NCI-H2029 treated with DMSO at 0.1 percent for 48 hours (cell line): ENCODE results near the gene TXLNG.

ENCODE experiments used
- DNase-seq: peaks from one replicate; lab custom pipeline; 2025; lab: John Stamatoyannopoulos, UW

TXLNG gene

DNA sequence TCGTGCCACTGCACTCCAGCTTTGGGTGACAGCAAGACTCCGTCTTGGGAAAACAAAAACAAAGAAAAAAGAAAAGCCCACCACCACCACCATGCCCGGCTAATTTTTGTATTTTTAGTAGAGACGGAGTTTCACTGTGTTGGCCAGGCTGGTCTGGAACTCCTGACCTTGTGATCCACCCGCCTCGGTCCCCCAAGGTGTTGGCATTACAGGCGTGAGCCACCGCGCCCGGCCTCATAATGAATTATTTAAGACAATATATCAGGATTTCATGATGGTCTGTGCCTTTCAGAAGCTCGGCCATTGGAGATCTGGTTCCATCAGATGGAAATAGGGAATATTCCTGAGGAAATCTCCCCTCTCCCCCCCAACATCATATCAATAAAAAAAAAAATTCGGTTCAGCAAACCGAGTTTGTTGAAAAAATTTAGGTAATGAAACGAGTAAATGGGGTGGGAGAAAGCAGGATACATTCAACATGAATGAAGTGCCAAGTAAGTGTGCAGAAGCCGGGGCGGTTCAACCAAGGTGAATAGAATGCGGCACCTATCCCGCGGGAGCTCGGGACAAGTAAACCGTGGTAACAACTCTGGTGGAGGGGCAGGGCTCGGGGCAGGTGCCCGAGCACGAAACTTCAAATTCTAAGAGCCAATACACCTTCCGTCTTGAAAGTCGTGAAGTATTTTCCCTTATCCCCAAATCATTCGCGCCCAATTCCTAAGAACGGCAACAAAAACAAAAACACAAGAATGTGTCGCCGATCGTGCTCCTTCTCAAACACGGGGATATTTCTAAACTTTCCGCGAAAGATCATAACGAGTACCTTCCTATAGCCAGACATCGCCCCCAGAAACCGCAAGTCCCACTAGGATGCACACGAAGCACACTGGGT, 773 bp upstream of the TXLNG start:
- no peak for DNase-seq

DNA sequence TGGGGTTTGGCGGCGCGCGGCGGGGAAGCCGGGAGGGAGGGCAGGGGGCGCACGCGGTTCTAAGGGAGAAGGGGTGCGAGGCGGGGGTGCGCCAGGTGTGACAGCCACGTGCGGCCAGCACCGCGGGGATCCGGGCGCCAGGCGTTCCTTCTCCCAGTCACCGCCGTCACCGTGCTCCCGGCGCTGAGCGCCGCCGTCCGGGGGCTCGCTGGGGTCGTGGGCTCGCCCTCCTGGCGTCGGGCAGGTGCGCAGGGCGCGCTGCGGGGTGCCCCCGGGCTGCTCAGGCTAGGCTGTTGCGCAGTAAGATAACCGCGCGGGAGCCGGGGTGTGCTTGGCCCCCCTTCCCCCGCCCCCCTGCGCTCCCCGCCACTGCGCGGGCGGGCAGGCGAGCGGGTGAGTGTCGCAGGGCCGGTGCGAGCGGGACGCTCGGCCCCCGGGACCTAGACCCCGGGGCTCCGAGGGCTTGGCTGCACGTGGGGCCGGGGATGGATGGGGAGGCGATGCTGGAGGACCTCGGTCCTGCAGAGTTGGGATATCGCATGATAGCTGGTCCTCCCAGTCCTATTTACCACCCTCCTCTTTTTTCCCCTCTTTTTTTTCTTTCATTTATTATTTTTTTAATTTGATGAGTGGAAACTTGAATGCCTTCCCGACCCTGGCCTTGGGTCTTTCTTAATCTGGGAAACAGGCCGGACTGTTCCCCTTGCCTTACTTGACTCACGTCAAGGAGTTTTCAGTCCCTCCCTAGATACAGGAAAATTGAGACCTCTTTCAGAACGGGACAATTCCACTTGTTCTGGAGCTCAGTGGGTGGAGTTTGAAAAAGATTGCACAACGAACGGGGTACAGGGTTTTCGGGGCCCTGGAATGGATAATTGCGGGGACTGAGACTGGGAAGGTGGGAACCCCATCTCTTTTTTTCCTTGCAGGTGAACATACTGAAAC, 797 bp downstream of the TXLNG start:
- no peak for DNase-seq

DNA sequence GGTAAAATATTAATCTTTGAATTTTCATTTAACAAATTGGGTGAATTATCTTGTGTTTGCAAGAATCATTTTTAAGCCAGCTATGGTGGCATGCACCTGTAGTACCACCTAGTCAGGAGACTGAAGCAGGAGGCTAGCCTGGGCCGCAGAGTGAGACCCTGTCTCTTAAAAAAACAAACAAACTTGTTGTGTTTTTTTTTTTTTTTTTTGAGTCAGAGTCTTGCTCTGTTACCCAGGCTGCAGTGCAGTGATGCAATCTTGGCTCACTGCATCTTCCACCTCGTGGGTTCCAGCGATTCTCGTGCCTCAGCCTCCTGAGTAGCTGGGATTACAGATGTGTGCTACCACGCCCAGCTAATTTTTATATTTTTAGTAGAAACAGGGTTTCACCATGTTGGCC, 2.2 kb downstream of the TXLNG start:
- no peak for DNase-seq

DNA sequence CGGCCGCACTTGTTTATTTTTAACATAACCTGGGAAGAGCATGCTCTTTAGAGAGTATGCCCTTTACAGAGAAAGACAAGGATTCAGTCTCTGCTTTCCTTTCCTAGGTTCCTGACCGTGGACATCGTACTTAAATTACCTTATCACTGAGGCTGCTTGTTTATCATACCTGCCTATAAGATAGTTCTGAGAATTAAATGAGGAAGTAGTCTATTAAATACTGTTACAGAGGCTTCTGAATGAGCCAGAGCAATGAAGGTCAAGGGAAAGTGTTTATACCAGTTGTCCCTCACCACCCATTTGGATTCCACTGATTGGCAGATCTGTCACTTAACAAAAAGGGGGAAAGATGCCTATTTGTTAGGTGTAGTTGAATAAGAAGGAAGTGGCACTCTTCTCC, 10.0 kb downstream of the TXLNG start:
- no peak for DNase-seq

DNA sequence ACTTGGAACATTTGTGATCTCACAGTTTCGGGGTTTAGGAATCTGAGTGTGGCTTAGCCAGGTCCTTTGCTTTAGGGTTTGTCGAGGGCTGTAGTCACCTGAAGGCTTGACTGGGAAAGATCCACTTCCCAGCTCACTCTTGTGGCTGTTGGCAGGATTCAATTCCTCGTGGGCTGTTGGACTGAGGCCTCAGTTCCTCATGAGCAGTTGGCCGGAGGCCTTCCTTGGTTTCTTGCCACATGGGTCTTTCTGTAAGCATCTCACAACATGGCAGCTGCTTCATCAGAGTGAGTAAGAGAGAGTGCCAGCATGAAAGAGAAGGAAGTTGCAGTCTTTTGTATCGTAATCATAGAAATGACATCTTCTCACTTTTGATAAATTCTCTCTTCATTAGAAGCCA, 11.1 kb downstream of the TXLNG start:
- DNase-seq = no peak

DNA sequence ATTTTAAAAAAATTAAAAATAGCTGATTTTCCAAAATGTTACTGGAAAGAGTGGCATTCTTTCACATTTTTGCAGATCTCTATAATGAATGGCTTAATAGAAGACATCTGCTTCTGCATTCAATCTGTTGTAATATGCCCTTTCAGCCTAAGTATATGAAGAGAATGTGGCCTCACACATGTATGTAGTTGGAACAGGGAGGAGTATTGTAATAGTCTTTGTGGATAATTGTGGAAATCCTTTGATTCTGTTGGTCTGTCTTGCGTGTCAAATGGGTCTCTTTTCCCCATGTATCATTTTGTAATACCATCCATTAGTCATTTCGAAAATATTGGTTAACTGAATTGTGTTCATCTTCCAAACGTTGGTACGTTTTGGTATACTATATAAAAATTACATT, 11.6 kb downstream of the TXLNG start:
- no peak for DNase-seq

DNA sequence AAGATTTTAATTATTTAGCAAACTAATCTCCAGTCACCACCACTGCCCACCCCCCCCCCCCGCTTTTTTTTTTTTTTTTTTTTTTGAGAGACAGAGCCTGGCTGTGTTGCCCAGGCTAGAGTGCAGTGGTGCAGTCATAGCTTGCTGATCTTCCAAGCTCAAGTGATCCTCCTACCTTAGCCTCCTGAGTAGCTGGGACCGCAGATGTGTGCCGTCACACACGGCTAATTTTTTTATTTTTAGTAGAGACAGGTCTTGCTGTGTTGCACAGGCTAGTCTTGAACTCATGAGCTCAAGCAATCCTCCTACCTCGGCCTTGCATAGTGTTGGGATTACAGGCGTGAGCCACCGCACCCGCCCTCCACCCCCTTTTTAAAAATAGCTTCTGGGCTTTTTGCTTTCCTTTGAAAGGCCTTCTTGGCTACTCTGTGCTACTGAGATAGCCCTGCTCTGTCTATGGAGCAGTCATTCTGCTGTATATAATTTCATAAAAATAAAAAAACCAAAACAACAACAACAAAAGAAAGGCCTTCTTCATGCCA, 18.7 kb downstream of the TXLNG start:
- DNase-seq = no peak

DNA sequence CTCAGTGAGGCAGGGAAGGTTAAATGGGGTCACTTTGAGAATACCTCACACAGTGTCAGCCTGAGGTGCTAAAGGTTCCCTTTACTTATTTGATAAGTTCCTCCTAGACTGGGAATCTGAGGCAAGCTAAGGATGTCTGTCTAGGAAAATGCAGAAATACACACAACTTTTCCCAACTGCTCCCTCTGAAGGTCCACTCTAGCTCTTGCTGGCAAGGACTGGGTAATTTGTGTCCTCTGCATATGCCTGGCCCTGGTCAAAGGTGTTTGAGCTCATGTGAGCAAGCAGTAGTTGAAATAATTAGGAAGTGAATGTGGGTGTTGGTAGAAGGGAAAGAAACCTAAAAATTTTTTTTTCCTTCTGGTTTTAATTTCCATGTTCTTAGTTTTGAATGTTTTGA, 21.3 kb downstream of the TXLNG start:
- no peak for DNase-seq

DNA sequence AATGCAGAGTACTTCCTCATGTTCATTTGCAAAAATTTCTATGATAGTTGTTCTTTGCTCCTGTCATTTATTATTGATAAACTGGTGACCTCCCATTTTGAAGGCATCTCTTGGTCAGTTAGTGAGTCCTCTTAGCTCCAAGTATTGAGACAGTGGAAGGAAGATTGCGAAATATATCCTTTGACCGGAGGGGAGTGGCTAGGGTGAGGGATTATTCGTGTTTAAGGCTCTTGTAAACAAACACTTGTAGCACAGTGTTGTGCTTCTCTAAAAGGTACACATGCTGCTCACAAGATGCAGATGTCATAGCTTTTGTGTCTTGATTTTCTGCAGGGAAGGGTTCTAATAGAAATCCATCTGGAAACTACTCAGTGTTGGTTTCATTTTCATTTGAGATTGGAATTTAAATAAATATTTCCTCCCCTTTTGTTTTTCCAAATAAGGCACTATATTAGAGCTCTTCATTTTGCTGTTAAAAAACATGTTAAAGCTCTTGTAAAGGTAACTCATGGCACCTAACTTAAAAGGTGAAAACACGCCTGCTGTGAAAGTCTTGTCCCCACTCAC, 21.8 kb downstream of the TXLNG start:
- peak; percentile 0 for DNase-seq

DNA sequence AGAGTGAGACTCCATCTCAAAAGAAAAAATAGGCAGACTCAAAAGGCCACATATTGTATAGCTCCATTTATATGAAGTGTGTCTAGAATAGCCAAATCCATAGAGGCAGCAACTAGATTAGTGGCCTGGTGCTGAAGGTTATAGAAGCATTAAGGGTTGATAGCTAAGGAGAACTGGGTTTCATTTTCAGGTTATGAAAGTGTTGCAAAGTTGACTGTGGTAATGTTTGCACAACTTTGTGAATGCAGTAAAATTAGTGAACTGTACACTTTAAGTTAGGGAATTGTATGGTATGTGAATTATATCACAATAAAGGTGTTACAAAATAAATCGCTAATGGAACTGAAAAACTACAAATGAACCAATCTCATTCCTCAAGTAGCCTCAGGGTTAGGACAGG, 28.3 kb downstream of the TXLNG start:
- DNase-seq = no peak

DNA sequence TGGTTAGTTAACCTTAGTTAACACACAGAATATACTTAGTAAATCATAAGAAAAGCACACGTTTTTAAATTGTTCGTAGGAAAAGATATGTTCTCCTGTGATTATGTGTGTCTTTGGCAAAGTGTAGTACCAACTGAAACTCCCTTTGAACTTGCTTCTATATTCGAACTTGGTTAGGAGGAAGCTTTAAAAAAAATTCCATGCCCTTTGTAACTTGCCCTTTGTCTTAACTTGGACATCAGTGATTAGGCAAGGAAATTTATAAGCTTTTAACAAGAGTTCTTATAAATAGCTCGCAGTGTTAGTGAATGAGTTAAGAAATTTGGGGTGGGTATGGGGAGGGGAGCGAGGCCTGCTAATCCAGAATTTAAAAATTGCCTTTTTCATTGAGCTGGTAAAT, 33.4 kb downstream of the TXLNG start:
- no peak for DNase-seq

DNA sequence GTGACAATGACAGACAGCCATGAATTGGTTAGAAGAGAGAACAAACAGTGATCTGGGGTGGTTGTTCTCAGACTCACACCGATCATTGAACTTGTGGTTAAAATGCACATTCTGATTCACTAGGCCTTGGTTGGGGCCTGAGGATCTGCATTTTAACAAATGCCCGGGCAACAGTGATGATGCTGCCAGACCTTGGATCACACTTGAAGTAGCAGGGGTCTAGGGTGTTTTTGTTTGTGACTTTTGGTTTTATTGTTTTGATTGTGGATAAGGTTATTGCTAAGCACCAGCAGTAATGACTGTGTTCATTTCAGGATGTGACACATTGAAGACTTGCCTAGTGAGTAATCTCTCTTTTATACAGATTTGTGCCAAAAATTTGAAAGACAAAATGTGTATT, 36.5 kb downstream of the TXLNG start:
- no peak for DNase-seq

DNA sequence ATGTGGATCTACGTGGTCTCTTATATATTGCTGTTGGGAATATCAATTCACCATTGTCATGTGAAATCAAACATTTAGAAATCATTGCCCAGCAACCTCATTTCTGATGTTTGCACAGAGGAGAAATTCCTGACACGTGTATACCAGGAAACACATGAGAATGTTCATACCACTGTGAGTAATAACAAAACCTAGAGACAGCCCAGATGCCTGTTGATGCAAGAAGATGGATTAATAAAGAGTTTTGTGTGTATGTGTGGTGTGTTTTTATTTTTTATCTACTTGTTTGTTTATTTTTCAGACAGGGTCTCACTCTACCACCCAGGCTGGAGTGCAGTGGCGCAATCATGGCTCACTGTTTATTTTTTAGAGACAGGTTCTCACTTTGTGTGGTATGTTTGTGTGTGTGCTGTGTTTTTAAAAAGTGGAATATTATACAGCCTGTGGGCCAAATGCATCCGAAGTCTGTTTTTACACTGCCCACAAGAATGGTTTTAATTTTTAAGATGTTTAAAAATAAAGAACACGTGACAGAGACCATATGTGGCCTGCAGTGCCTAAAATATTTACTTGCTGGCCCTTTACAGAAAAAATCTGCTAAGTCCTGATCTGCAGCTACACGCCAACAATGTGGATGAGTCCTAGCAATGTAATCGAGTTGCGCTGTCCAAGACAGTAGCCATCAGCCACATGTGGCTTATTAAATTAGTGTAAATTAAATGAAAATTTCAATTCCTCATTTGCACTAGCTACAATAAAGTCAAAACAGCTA, 39.2 kb downstream of the TXLNG start:
- no peak for DNase-seq

DNA sequence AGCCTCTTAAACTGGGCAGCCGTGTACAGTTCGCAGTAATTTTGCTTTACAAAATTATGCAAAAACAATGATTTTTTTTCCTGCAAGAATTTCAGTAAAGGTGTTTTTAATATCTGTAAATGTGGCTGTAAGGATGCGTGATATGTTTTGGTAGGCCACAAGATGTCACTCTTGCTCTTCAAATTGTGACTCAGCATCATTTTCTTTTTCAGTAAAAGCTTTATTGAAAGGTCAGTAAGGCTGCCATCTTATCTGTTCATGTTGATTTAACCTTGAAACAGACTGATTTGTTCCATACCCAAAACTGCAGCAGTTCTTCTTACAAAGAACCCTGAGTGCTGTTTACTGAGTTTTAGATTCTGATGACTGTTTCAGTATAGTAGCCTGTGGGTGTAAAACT, 39.9 kb downstream of the TXLNG start:
- DNase-seq = peak; percentile 15

DNA sequence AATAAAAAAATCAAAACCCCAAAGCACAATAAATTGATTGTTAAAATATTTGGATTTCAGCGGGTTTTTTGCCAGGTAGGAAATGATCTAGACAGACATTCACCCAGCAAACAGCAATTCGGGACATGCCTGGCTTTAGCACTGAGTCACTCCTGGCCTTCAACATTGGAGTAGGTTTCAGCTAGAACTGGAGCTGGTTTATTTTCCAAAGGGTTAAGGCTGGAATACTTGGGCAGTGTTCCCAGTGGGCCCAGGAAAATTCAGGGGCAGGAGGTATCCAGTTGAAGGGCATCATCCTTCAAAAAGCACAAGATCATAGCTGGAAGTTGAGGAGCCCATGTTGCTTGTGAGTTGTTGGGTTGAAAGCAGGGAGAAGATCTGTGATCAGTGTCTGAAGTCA, 41.0 kb downstream of the TXLNG start:
- DNase-seq = no peak

DNA sequence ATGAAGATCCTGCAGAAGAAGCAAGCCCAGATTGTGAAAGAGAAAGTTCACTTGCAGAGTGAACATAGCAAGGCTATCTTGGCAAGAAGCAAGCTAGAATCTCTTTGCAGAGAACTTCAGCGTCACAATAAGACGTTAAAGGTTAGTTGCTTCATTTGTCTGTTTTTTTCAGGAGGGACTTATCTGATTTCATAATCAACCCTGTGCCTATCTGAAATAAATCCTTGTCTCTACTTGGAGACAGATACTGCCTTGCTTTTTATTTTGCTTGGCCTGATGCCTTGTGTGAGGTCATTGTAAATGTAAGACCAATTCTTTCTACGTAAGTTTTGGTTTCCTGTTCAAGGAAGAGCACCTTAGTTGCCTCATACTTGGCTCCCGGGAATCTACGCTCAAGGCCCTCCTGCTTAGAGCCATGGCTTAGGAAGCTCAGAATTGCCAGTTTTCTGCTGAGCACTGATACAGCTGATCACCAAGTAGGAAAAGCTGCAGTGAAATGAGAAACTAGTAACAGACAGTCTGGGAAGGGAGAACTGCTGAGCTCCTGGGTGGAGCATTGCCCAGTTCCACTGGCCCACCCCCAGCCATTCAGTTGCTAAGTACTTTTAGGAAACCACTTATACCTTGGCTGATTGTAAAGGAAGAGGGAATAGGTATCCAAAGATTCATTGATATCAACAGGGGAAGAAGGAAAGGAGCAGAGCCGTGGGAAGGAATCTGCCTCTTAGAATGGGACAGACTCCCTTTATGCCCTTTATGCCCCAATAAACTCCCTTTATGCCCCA, 42.0 kb downstream of the TXLNG start:
- DNase-seq = peak; percentile 11

DNA sequence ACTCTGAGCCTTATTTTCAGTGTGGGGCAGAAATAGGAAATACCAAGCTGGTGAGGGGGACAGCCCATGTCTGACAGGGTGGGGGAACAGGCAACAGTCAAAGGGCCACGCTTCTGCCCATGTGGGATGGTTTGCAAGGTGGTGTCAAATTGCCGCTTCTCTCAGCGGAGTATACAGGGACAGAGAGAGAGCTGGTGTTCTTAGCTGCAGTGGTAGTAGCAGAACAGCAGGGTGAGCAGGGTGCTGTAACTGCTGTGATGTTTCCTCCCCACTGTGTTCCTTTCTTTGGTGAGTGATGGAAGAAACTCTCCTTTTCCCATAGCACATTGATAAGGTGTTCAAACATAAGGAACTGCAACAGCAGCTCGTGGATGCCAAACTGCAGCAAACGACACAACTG, 46.0 kb downstream of the TXLNG start:
- DNase-seq = no peak

DNA sequence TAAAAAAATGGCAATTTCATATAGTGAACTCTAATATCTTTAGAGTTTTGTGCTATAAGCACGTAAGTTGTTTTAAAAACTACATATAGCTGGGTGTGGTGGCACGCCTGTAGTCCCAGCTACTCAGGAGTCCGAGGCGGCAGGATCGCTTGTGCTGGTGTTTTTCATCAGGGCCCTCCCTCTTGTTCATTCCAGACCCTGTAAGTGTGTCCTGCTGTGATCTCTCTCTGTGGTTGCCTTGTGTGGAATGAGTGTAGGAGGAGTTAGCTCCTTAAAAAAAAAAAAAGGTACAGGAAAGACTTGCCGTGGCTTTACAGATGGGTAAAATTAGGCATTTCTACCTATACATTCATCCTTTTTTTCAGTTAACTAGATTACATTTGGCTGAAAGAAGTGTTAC, 48.5 kb downstream of the TXLNG start:
- DNase-seq = no peak

DNA sequence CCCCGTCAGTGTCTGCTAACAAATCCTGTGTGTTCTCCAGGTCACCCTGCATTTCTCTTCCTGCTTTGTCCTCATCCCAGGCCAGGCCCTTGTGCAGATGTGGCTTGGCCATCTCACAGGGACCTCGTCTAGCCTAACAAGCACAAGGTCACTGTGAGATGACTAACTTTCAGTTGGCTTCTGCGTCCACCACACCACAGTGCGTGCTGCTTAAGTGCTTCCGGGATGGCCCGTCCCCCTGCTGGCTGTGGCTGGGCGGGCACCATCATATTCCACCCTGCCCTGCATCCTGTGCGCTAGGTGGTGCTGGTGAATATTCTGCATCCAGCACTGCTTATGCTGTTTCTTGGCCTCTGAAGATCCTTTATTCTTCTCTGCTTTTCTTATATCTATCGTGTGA, 50.1 kb downstream of the TXLNG start:
- no peak for DNase-seq

DNA sequence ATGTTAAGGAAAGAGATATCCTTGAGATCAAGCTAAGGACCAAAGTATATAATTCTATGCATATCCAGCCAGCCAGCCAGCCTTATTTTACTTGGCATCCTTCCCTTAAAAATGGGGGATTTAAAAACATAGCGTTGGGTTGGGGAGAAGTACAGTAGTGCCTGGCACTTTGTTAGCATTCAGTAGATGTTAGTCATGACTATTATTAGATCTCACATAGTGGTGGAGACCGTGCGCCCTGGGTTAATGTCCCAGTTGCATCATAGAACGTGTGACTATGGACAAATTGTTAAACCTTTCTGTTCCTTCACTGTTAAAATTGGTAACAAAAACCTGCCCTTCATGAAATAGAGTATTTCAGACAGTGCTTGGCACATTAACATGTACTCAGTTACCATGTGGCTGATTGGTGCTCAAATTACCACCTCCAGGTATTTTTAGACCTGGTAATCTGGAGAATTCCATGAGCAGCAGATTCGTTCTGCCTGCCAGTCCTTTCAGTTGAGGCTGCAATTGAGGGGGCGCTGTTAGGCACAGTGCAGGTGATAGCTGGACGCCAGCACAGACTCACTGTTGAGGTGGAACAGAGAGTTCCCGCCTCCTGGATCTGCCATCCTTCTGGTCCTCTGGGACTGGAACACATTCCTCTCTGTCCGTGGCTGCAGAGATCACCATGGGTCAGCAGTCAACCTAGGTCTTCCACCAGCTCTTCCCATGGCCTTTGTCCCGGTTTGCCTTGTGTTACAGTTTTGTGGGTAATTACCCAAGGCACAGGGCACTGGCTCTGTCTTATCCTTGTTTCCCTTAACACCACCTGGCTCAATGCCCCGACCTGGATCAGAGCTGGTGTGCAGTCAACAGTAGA, 52.2 kb downstream of the TXLNG start:
- DNase-seq = no peak
